Gastrocnemius medialis (tissue), 4 donors: Measurements from ENCODE around the gene KCNJ5.

Experiments used
- POLR2A ChIP-seq, 2 donors: fragments of 450-650 bp; IDR thresholded peaks; one replicate each; pipeline ENCODE4 v1.6.1; 2017; ENCODE audit warnings: antibody characterized with exemption in 2 of 2, mild to moderate bottlenecking in 2 of 2, moderate library complexity in 2 of 2
- TF ChIP-seq, protein P1 (sequence below), 5 experiments: fragments of 450-650 bp in 3 of 5; fragments of 200-600 bp in 2 of 5; sonication (generic) in 2 of 5; IDR thresholded peaks in 4 of 5; conservative IDR thresholded peaks in 1 of 5; 1 replicate in 4 of 5; 2 replicates in 1 of 5; pipeline ENCODE4 v1.5.1; 2016 to 2019; ENCODE audit warnings: antibody characterized with exemption in 5 of 5, mild to moderate bottlenecking in 3 of 5, moderate library complexity in 3 of 5

GRCh38 chr11:128841461-128842072, 49.6 kb upstream of the KCNJ5 start:
- TF ChIP-seq, protein P1, sequence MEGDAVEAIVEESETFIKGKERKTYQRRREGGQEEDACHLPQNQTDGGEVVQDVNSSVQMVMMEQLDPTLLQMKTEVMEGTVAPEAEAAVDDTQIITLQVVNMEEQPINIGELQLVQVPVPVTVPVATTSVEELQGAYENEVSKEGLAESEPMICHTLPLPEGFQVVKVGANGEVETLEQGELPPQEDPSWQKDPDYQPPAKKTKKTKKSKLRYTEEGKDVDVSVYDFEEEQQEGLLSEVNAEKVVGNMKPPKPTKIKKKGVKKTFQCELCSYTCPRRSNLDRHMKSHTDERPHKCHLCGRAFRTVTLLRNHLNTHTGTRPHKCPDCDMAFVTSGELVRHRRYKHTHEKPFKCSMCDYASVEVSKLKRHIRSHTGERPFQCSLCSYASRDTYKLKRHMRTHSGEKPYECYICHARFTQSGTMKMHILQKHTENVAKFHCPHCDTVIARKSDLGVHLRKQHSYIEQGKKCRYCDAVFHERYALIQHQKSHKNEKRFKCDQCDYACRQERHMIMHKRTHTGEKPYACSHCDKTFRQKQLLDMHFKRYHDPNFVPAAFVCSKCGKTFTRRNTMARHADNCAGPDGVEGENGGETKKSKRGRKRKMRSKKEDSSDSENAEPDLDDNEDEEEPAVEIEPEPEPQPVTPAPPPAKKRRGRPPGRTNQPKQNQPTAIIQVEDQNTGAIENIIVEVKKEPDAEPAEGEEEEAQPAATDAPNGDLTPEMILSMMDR (IDR thresholded peaks at IDR 0.05 in 4 of 5, conservative IDR thresholded peaks at IDR 0.05 in 1 of 5), result no peak
- no peak for TF ChIP-seq POLR2A (IDR thresholded peaks at IDR 0.05)
